Spleen (tissue), 11 donors: ENCODE results near the gene SUCNR1. TPM values are rescaled to one million over a fixed set of nuclear protein-coding genes. Genes with fewer than 3 reads are reported as not detected.
"Not testable (repeated sequence)": the region's sequence is repeated elsewhere in the genome, so short reads cannot be mapped to it uniquely, and the experiment has no call there.

Source experiments
- DNase-seq: peaks from one replicate; pipeline ENCODE4 v3.0.0-alpha.2; 2020
- H3K27ac ChIP-seq, 8 donors: fragments of 200-600 bp; sonication (generic) in 7 of 8; 1 replicate in 4 of 8; 2 replicates in 4 of 8; pipeline versions ENCODE4 v1.5.0 to v1.8.0; 2016 to 2021; ENCODE audit warnings: inconsistent platforms in 4 of 8, mild to moderate bottlenecking in 4 of 8, moderate library complexity in 1 of 8
- H3K27me3 ChIP-seq, 7 donors: fragments of 200-600 bp; sonication (generic) in 6 of 7; replicated peaks in 1 of 7; 1 replicate in 4 of 7; 2 replicates in 3 of 7; pipeline versions ENCODE4 v1.5.0 to v1.8.0; 2016 to 2021; ENCODE audit warnings: inconsistent platforms in 3 of 7, mild to moderate bottlenecking in 1 of 7
- H3K36me3 ChIP-seq, 6 donors: fragments of 200-600 bp; sonication (generic) in 5 of 6; 1 replicate in 4 of 6; 2 replicates in 2 of 6; pipeline versions ENCODE4 v1.5.0 to v1.8.0; 2016 to 2021; ENCODE audit warnings: inconsistent platforms in 2 of 6
- H3K4me1 ChIP-seq, 6 donors: fragments of 200-600 bp; sonication (generic) in 5 of 6; 1 replicate in 3 of 6; 2 replicates in 3 of 6; pipeline versions ENCODE4 v1.5.0 to v1.8.0; 2016 to 2021; ENCODE audit warnings: inconsistent platforms in 3 of 6
- H3K4me3 ChIP-seq, 8 donors: fragments of 200-600 bp; sonication (generic) in 7 of 8; 1 replicate in 4 of 8; 2 replicates in 4 of 8; pipeline versions ENCODE4 v1.5.0 to v1.8.0; 2016 to 2021; ENCODE audit warnings: inconsistent platforms in 4 of 8, mild to moderate bottlenecking in 4 of 8, moderate library complexity in 2 of 8
- H3K9me3 ChIP-seq, 8 donors: fragments of 200-600 bp; sonication (generic) in 7 of 8; 1 replicate in 4 of 8; 2 replicates in 4 of 8; pipeline versions ENCODE4 v1.5.0 to v1.8.0; 2016 to 2021; ENCODE audit warnings: inconsistent platforms in 4 of 8
- CTCF ChIP-seq, 11 experiments: fragments of 200-600 bp in 7 of 11; fragments of 450-650 bp in 4 of 11; sonication (generic) in 4 of 11; IDR thresholded peaks in 8 of 11; conservative IDR thresholded peaks in 3 of 11; 1 replicate in 7 of 11; 2 replicates in 4 of 11; pipeline versions ENCODE4 v1.4.0 to v1.8.0; 2016 to 2021; ENCODE audit warnings: antibody characterized with exemption in 11 of 11, inconsistent platforms in 4 of 11, mild to moderate bottlenecking in 1 of 11
- POLR2A ChIP-seq, 3 donors: fragments of 450-650 bp; IDR thresholded peaks; one replicate each; pipeline ENCODE4 v1.5.1; 2017; ENCODE audit warnings: antibody characterized with exemption in 3 of 3, mild to moderate bottlenecking in 1 of 3
- POLR2AphosphoS5 ChIP-seq, 3 donors: sonication (generic); formaldehyde crosslinking; IDR thresholded peaks; one replicate each; pipeline ENCODE4 v1.5.1; 2017; ENCODE audit warnings: antibody characterized with exemption in 3 of 3
- WGBS, 5 donors: extraction: QIAGEN DNeasy Blood & Tissue Kit in 3 of 5; methylation state at CpG; one replicate each; pipeline versions ENCODE4 v1.1.5 to v1.1.7; 2013 to 2018; 5-methylcytosine and 5-hydroxymethylcytosine counted together
- intact Hi-C: fragments of 100-400 bp; cut with DNase I; formaldehyde crosslinking; loops from one replicate; pipeline ENCODE4 v1.15.0; 2023; ENCODE audit warnings: low total_unique reads
- polyA plus RNA-seq, 3 donors: library from polyadenylated mRNA; stranded (reverse); fragments of 200-250 nt; gene quantifications; one replicate each; pipeline ENCODE4 v1.2.1, GENCODE V29; 2013
- total RNA-seq, 7 donors: library from RNA; depleted of rRNA in 3 of 7; stranded (reverse); fragments of >200 nt in 3 of 7; fragmentation: NEBNext Ultra II Directional in 4 of 7; extraction: Animal tissue kit (Norgen Biotek cat#: 25700) in 4 of 7; gene quantifications; one replicate each; pipeline versions ENCODE4 v1.1.0 to v1.2.1, GENCODE V29; 2016 to 2021
- donor health status: healthy with polysubstance abuse.
- donor health status: DM: no; HTN: no; CAD: no; lungs with moderate emphysema.
- donor health status: DM: no; HTN: no; CAD: no.
- donor health status: Bipolar disorder and iron deficiency.
- donor health status: healthy.
- donor health status: DM: no; HTN: no; CAD: no.
- donor health status: DM: yes; HTN: yes; CAD: no.

Gene SUCNR1
- total and polyA plus RNA-seq, 10 donors = 0.37 to 21.5 (median 8.9) TPM

- no peak for DNase-seq
- 45 to 68% (median 49%) methylated on average over 3 of the region's 3 CpGs for WGBS, 5 donors
- H3K27me3 ChIP-seq = no peaks in the 10 kb centered on the region
- H3K9me3 ChIP-seq = no peaks in the 10 kb centered on the region
- TF ChIP-seq CTCF (IDR thresholded peaks at IDR 0.05 in 8 of 11, conservative IDR thresholded peaks at IDR 0.05 in 3 of 11) = no peak
- TF ChIP-seq POLR2AphosphoS5 (IDR thresholded peaks at IDR 0.05) = no peak
- H3K27ac ChIP-seq = no peak overlapping the region
- intact Hi-C loops = no loop called here
- H3K4me1 ChIP-seq = peaks cover 0 to 48% (median 15%) of the 10 kb centered on the region in 6 donors
- no peaks in the 10 kb centered on the region for H3K36me3 ChIP-seq
- no peak overlapping the region for H3K4me3 ChIP-seq
These were observed 4.3 kb upstream of the SUCNR1 start for GRCh38 chr3:151869181-151869580.

GRCh38 chr3:151871639-151872468 is 1.6 kb upstream of the SUCNR1 start:
- Histone ChIP-seq H3K27me3 (no peaks in the 10 kb centered on the region), H3K4me3 (peak overlapping the region in 1 of 8 donors; percentile 13), H3K36me3 (no peaks in the 10 kb centered on the region), H3K9me3 (no peaks in the 10 kb centered on the region), H3K27ac (peak overlapping the region in 7 of 8 donors; percentile 50 to 80 (median 69)), H3K4me1 (peaks cover 0 to 60% (median 20%) of the 10 kb centered on the region in 6 donors)
- TF ChIP-seq POLR2AphosphoS5 (IDR thresholded peaks at IDR 0.05) = peak in 1 of 3 donors; percentile 47
- no peak for TF ChIP-seq POLR2A (IDR thresholded peaks at IDR 0.05)
- peak in 1 of 11 experiments; percentile 10 for TF ChIP-seq CTCF (IDR thresholded peaks at IDR 0.05 in 8 of 11, conservative IDR thresholded peaks at IDR 0.05 in 3 of 11)
- no peak for DNase-seq
- 25 to 33% (median 27%) methylated on average over 8 of the region's 8 CpGs for WGBS, 5 donors
- intact Hi-C loops = no loop called here

- H3K4me1 ChIP-seq = peaks cover 0 to 55% (median 20%) of the 10 kb centered on the region in 6 donors
- H3K27ac ChIP-seq = peak overlapping the region in 7 of 8 donors; percentile 6 to 80 (median 66)
- H3K9me3 ChIP-seq, DNase-seq, H3K27me3 ChIP-seq, H3K36me3 ChIP-seq, intact Hi-C loops: not testable (repeated sequence)
- peak overlapping the region in 1 of 8 donors; percentile 33 for H3K4me3 ChIP-seq
- 56 to 89% (median 73%) methylated on average over 5 of the region's 5 CpGs for WGBS, 5 donors
These were observed 636 bp downstream of the SUCNR1 start for GRCh38 chr3:151874079-151874478.

GRCh38 chr3:151875759-151876158 is 2.3 kb downstream of the SUCNR1 start:
- 18 to 29% (median 23%) methylated on average over 3 of the region's 3 CpGs for WGBS, 5 donors
- Histone ChIP-seq H3K4me1 (peaks cover 0 to 65% (median 30%) of the 10 kb centered on the region in 6 donors), H3K27ac (peak overlapping the region in 6 of 8 donors; percentile 66 to 80 (median 78)), H3K9me3 (no peaks in the 10 kb centered on the region), H3K36me3 (no peaks in the 10 kb centered on the region), H3K27me3 (no peaks in the 10 kb centered on the region), H3K4me3 (peak overlapping the region in 2 of 8 donors; percentile 5 to 36)
- intact Hi-C loops = no loop called here
- DNase-seq = no peak
- TF ChIP-seq POLR2AphosphoS5 (IDR thresholded peaks at IDR 0.05) (peak in 1 of 3 donors; percentile 41), CTCF (IDR thresholded peaks at IDR 0.05 in 8 of 11, conservative IDR thresholded peaks at IDR 0.05 in 3 of 11) (no peak), POLR2A (IDR thresholded peaks at IDR 0.05) (no peak)
